HG03064 (cell line): Measurements from ENCODE around the gene AARS2.

Source experiments
- ATAC-seq: cut with Tn5 transposase; IDR thresholded peaks from one replicate; pipeline ENCODE4 v1.9.1; 2021; ENCODE audit warnings: low read depth; ENCODE audit not compliant: unreplicated experiment

Gene AARS2

GRCh38 chr6:44278774-44279697 is 34.1 kb downstream of the AARS2 start:
- ATAC-seq: no peak

- no peak for ATAC-seq
Observed at GRCh38 chr6:44278315-44278714, 34.8 kb downstream of the AARS2 start.

DNA sequence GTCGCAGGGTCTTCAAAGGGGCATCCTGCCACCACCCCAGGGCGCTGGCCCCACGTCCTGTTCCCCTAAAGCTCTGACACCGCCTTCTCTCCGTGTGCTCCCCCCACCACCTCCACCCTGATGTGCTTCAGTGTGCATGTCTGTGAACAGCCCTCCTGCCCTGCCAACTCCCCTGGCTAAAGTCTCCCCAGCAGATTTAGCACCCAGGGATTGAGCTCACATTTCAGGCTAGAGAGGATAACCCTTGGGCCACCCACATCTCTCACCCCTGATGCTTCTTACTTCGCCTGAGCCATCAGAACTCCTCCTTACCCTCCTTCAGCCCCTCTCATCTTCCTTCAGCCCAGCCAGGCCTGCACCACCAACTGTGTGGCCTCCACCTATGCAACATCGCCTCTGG is 35.4 kb downstream of the AARS2 start:
- no peak for ATAC-seq

DNA sequence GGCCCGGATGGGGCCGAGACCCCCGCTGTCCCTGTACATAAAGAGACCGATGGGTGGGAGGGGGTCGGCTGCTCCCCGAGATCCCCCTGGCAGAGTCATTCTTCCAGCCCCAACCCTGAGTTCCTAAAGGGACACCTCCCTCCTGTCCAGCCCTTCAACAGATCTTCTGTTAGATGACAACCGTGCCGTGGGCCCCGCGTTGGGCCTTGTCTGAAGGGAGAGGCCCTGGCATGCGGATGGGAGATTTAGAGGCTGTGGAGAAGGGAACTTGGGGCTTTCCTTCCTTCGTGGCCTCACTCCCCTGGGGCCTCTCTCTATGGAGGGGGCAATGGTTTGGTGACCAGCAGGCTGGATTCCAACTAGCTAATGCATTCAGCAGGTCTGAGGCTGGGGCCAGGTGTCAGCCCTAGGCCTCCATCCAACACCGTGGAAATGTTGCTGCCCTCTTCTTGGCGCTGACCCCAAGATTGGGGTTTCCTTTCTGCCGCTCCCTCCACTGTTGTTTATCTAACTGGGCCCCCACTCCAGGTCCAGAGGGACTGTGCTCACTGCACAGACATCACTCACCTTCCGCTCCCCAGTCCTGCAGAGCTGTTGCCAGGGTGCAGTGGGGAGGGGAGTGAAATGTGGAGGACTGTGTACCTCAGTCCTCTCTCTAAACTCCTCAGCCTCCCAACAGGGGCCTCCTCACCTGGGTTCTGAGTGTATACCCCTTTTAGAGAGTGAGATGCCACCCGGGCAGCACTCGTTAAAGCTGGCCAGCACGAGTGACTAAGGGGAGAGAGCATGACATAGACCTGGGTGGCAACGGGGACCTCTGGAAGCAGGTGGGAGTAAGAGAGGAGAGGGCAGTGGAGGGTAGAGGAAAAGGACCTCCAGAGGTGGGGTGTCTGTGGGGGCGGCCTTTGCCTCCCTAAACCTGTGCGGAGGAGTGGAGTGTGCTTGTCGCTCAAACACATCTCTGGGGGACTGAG is 36.2 kb downstream of the AARS2 start:
- ATAC-seq: no peak

DNA sequence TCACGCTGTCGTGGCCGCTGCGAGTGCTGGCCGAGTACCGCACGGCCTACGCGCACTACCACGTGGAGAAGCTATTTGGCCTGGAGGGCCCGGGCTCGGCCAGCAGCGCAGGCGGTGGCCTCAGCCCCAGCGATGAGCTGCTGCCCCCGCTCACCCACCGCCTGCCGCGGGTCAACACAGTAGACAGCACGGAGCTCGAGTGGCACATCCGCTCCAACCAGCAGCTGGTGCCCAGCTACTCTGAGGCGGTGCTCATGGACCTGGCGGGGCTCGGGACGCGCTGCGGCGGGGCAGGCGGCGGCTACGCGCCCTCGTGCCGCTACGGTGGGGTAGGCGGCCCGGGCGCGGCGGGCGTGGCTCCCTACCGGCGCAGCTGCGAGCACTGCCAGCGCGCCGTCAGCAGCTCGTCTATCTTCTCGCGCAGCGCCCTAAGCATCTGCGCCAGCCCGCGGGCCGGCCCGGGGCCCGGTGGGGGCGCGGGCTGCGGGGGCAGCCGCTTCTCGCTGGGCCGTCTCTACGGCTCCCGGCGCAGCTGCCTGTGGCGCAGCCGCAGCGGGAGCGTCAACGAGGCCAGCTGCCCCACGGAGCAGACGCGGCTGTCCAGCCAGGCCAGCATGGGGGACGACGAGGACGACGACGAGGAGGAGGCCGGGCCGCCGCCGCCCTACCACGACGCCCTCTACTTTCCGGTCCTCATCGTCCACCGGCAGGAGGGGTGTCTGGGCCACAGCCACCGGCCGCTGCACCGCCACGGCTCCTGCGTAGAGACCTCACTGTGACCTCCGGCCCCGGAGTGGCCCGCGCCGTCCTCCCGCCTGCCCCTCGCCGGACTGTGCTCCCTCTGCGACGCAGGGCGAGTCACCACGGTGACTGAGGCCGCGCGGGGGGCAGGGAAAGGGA is 37.1 kb downstream of the AARS2 start:
- ATAC-seq: no peak

DNA sequence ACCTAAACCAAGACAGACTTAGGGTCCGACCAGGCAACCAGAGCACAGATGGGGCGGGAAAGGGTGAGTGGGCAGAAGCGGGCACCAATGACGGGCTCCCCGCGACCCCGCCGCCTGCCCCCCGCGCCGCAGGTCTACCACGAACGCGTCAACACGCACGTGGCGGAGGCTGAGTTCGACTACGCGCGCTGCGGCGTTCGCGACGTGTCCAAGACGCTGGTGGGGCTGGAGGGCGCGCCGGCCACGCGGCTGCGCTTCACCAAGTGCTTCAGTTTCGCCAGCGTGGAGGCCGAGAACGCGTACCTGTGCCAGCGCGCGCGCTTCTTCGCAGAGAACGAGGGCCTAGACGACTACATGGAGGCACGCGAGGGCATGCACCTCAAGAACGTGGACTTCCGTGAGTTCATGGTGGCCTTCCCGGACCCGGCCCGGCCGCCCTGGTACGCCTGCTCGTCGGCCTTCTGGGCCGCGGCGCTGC is 37.8 kb downstream of the AARS2 start:
- ATAC-seq: no peak

DNA sequence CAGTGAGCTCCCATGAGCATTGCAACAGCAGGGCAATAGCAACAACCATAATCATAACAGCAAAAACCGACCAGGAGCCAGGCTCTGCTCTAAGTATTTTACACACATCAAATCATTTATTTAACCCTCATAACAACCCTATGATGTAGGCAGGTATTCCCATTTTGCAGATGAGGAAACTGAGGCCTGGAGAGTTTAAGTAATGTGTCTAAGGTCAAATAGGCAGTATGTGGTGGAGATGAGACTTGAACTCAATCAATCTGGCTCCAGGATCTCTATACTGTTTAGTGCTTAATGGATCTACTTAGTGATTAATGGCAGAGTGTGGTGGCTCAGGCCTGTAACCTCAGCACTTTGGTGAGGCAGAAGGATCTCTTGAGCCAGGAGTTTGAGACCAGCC is 39.5 kb downstream of the AARS2 start:
- no peak for ATAC-seq

- no peak for ATAC-seq
Observed at GRCh38 chr6:44272999-44273566, 40.1 kb downstream of the AARS2 start.

DNA sequence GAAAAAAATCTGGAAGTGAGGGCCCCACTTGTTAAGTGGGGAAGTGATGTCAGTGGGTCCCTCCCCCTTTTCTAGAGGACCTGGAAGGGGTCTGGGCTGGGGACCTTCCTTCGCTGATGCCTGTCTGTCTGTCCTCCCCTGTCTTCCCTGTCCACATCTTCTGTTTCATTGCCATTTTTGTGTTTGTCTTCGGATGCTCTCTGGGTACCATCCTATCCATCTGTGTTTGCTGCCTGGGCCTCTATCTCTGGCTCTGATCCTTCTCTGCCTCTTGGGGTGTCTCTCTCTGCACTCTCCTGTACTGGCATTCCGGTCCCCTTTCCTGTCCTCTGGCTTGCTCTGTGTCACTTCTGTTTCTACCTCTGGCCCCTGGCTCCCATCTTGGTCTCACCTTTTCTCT is 40.6 kb downstream of the AARS2 start:
- ATAC-seq: no peak

- ATAC-seq: no peak
Observed at GRCh38 chr6:44271914-44272313, 41.2 kb downstream of the AARS2 start.

- no peak for ATAC-seq
Observed at GRCh38 chr6:44271406-44271723, 41.8 kb downstream of the AARS2 start.

DNA sequence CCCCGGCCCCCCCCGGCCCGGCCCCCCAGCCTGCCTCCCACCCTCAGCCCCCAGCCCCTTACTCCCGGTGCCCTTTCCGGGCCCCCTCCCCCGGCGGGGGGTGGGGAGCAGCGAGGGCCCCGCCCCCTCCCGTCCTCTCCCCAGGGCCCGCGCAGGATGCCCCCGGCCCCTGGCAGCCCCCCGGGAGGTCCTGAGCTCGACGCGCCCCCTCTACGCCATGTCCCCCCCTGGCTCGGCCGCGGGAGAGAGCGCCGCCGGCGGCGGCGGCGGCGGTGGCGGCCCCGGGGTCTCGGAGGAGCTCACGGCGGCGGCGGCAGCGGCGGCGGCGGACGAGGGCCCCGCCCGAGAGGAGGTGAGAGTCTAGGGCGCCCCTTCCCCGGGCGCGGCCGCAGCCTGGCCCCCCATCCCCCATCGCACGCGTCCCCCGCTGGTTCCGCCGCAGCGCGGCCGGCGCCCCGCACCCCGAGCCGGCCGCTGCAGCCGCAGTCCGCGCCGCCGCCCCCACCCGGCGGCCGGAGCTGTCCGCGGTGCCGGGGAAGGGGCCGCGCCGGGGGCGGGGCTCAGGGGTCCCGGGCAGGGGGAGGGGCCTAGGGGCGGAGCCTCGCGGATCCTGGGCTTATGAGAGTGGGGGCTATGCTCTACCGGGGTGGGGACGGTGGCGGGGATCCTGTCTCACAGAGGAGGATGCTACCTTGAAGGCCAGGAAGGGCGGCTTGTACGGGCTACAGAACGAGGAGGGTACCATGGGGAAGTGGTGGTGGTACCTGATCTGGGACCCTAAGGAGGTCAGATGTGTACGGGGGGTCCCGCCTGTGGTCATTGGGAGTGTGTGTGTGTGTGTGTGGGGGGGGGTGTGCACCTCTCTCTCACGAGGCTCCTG is 42.4 kb downstream of the AARS2 start:
- ATAC-seq: no peak

DNA sequence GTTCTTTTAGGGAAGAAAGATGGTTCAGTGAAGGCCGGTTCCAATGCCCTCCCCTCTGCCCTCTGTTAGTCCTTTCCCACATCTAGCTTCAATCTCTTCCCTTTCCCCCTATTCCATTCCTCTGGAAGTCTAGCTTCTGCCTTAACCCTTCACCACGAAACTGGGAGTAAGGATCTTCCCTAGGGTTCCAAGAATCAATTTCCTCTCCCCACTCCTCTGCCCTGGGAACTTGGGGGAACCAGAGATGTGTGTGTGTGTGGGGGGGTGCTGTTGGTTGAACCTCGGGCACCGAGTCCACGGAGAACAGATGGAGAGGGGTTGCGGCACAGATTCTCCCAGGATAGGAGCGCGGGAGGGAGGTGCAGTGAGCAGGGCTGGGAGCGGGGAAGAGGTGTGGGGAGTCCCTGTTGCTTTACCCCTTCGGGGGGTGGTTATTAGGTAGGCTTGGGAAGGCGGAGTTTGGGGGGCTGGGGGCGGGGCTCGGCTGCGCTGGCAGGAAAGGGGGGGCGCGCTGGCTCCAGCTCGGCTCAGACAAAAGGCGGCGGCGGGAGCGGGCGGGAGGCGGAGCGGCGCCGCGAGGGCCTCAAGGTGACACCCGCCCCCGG is 43.1 kb downstream of the AARS2 start, which contains the start of gene TMEM151B:
TSS of gene TMEM151B (plus strand) at position 530 of the 605 bp plus-strand sequence. CDS start 293 bp downstream, outside the sequence.
- no peak for ATAC-seq

DNA sequence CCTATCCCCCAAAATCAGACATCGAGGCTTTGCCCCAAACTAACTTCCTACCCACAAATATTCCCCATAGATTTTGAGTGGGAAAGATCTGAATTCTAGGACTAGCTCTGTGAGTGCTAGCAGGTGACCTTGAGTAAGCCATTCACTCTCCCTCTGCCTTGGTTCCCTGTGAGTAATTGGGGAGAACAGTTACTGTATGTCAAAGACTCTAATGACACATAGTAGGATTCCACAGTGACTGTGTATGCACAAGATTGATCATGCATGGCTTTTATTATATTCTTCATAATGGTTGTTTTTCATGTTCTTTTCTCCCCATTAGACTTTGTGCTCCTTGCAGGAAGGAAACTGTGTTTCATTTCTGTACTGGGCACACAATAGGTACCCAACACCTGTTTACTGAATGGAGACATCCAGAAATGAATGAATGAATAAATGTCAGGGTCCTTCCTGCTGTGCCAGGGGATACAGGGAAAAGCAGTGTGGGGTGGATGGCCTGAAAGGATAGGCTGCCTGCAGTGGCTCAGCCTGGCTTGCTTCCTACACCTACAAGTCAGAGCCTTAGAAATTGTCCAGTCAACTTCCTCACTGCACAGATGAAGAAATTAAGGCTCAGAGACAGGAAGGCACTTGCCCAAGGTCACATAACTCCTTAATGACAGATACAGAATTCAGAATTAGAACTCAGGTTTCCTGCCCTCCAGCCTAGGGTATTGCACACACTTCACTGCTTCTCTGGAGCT is 43.8 kb downstream of the AARS2 start:
- ATAC-seq: no peak

- ATAC-seq: no peak
Observed at GRCh38 chr6:44268095-44268628, 45.0 kb downstream of the AARS2 start.

- no peak for ATAC-seq
Observed at GRCh38 chr6:44267252-44267651, 45.9 kb downstream of the AARS2 start.

- ATAC-seq: no peak
Observed at GRCh38 chr6:44266347-44266746, 46.8 kb downstream of the AARS2 start.
